B cell (primary cell): Measurements from ENCODE around the gene KCNA1.

ENCODE experiments used
- CTCF ChIP-seq: fragments of 200-600 bp; IDR thresholded peaks from one replicate; pipeline ENCODE4 v1.8.0; 2022; ENCODE audit warnings: antibody characterized with exemption, mild to moderate bottlenecking
- EZH2 ChIP-seq: IDR thresholded peaks from 2 replicates; pipeline ENCODE4 v1.6.1; 2012; ENCODE audit warnings: borderline replicate concordance, low read depth, mild to moderate bottlenecking, moderate library complexity, low read length; ENCODE audit not compliant: insufficient read depth, poor library complexity, severe bottlenecking

GRCh38 chr12:4881266-4882064 is 28.2 kb upstream of the KCNA1 start:
- no peak for TF ChIP-seq CTCF
- no peak for TF ChIP-seq EZH2
